Smooth muscle cell (in vitro differentiated cells): Measurements from ENCODE around the gene AKR1C1. TPM values are rescaled to one million over a fixed set of nuclear protein-coding genes. Genes with fewer than 3 reads are reported as not detected.
"Not testable (repeated sequence)": the region's sequence is repeated elsewhere in the genome, so short reads cannot be mapped to it uniquely, and the experiment has no call there.

ENCODE experiments used
- DNase-seq: peaks from one replicate; lab custom pipeline; 2025; ENCODE audit not compliant: unreplicated experiment; lab: John Stamatoyannopoulos, UW
- H2AFZ ChIP-seq: fragments of 200-600 bp; sonication (generic); 2 replicates; pipeline ENCODE4 v1.6.0; 2016; ENCODE audit warnings: antibody characterized with exemption, low read depth, mild to moderate bottlenecking
- H3F3A ChIP-seq: fragments of 200-600 bp; sonication (generic); 2 replicates; pipeline ENCODE4 v1.6.0; 2017; ENCODE audit warnings: antibody characterized with exemption, low read depth
- H3K27ac ChIP-seq: fragments of 200-600 bp; sonication (generic); 2 replicates; pipeline ENCODE4 v1.5.1; 2016; ENCODE audit warnings: low read depth, mild to moderate bottlenecking
- H3K27me3 ChIP-seq: fragments of 200-600 bp; sonication (generic); 2 replicates; pipeline ENCODE4 v1.6.1; 2016; ENCODE audit warnings: low read depth, mild to moderate bottlenecking
- H3K36me3 ChIP-seq: fragments of 200-600 bp; sonication (generic); 2 replicates; pipeline ENCODE4 v1.5.1; 2016; ENCODE audit warnings: low read depth
- H3K4me1 ChIP-seq: fragments of 200-600 bp; sonication (generic); 2 replicates; pipeline ENCODE4 v1.5.1; 2016; ENCODE audit warnings: low read depth
- H3K4me2 ChIP-seq: fragments of 200-600 bp; sonication (generic); 2 replicates; pipeline ENCODE4 v1.6.0; 2016; ENCODE audit warnings: mild to moderate bottlenecking
- H3K4me3 ChIP-seq: fragments of 200-600 bp; sonication (generic); 2 replicates; pipeline ENCODE4 v1.5.1; 2016; ENCODE audit warnings: mild to moderate bottlenecking
- H3K79me2 ChIP-seq: fragments of 200-600 bp; sonication (generic); 2 replicates; pipeline ENCODE4 v1.6.0; 2016; ENCODE audit warnings: low read depth, mild to moderate bottlenecking
- H3K9ac ChIP-seq: fragments of 200-600 bp; sonication (generic); 2 replicates; pipeline ENCODE4 v1.6.0; 2016; ENCODE audit warnings: low read depth
- H3K9me3 ChIP-seq: fragments of 200-600 bp; sonication (generic); replicated peaks from 2 replicates; pipeline ENCODE4 v1.5.1; 2016; ENCODE audit warnings: low read depth
- H4K20me1 ChIP-seq: fragments of 200-600 bp; sonication (generic); 2 replicates; pipeline ENCODE4 v1.6.0; 2016; ENCODE audit warnings: low read depth
- CTCF ChIP-seq: fragments of 200-600 bp; sonication (generic); IDR thresholded peaks from 2 replicates; pipeline ENCODE4 v1.5.1; 2017; ENCODE audit warnings: borderline replicate concordance, mild to moderate bottlenecking, antibody characterized with exemption; ENCODE audit not compliant: insufficient read depth, poor library complexity, severe bottlenecking
- WGBS: methylation state at CpG from one replicate; pipeline ENCODE4 v1.1.7; 2016; ENCODE audit warnings: low lambda C conversion rate; 5-methylcytosine and 5-hydroxymethylcytosine counted together
- polyA plus RNA-seq: library from polyadenylated mRNA; unstranded; fragments of >200 nt; fragmentation: Nextera tagmentation; extraction: Ambion mirVana; gene quantifications from 2 replicates; pipeline ENCODE4 v1.2.1, GENCODE V29; 2016
- total RNA-seq: library from RNA; depleted of rRNA; stranded (reverse); fragments of >200 nt; gene quantifications from 2 replicates; pipeline ENCODE4 v1.2.3, GENCODE V29; 2014

Gene AKR1C1
- total and polyA plus RNA-seq, 2 experiments from 2014 or later: 16.3 to 20.5 TPM

DNA sequence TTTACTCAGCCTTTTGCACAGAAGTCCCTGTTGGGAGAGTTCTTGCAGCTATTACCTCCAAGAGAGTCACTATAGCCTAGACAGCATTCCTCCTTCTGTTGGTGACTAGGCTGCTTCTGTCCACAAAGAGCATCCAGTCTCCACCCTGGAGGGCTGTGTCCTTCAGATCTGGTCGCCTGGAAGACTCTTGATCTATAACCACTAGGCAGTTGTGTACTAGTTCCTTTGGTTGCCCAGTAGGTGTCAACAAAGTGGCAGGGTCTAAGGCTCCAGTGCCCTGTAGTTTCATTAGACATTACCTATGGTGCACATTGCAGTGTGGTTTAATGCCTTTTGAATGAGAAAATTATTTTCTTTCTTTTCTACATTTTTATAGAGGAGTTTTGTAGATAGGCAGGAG, 51.7 kb downstream of the AKR1C1 start:
- H3K36me3 ChIP-seq: no peaks in the 10 kb centered on the region
- H3K4me2 ChIP-seq: no peak overlapping the region
- H3F3A ChIP-seq: no peaks in the 10 kb centered on the region
- H3K79me2 ChIP-seq: no peaks in the 10 kb centered on the region
- H4K20me1 ChIP-seq: no peaks in the 10 kb centered on the region
- WGBS: 54% methylated on average over 1 of the region's 1 CpG
- H3K27ac ChIP-seq: no peak overlapping the region
- H3K4me3 ChIP-seq: no peak overlapping the region
- H2AFZ ChIP-seq: no peak overlapping the region
- H3K9me3 ChIP-seq: no peaks in the 10 kb centered on the region
- no peak overlapping the region for H3K9ac ChIP-seq
- peaks cover 3% of the 10 kb centered on the region for H3K4me1 ChIP-seq
- DNase-seq: no peak
- no peak for TF ChIP-seq CTCF
- no peaks in the 10 kb centered on the region for H3K27me3 ChIP-seq

GRCh38 chr10:5018134-5018533, 54.9 kb downstream of the AKR1C1 start:
- Histone ChIP-seq H2AFZ (no peak overlapping the region), H3F3A (no peaks in the 10 kb centered on the region), H3K9ac (no peak overlapping the region), H3K4me2 (no peak overlapping the region), H3K79me2 (no peaks in the 10 kb centered on the region), H3K27me3 (no peaks in the 10 kb centered on the region), H3K36me3 (no peaks in the 10 kb centered on the region), H3K9me3 (no peaks in the 10 kb centered on the region), H3K27ac (no peak overlapping the region), H4K20me1 (no peaks in the 10 kb centered on the region), H3K4me3 (no peak overlapping the region), H3K4me1 (peaks cover 3% of the 10 kb centered on the region)
- no peak for TF ChIP-seq CTCF
- WGBS: 78% methylated on average over 3 of the region's 3 CpGs
- DNase-seq: no peak

DNA sequence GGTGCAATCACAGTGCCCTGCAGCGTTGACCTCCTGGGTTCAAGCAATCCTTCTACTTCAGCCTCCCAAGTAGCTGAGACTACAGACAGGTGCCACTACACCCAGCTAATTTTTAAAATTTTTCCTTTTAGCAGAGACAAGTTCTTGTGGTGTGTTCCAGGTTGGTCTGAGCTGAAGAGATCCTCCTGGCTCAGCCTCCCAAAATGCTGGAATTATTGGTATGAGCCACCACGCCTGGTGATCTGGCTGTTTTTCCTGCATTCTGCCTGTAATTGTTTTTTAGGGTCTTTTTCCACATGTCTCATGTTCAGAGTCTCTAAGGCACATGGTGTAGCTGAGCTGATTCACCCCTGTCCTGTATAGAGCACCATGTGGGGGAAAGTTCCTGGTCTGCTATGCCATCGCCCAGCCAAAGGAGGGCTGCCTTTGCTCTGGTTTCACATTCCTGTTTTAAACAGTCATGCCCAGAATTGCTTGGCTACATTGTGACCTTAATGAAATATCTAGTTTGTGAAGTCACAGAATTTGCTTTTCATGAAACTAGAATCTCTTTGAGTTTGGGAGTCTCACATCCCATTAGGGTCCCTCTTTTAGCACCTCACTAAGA, 55.6 kb downstream of the AKR1C1 start:
- H3K27me3 ChIP-seq, H3K4me1 ChIP-seq, H4K20me1 ChIP-seq, H3K4me3 ChIP-seq, H2AFZ ChIP-seq, H3F3A ChIP-seq, DNase-seq, H3K9ac ChIP-seq, H3K79me2 ChIP-seq, H3K27ac ChIP-seq, H3K36me3 ChIP-seq, H3K4me2 ChIP-seq, H3K9me3 ChIP-seq: not testable (repeated sequence)
- 66% methylated on average over 3 of the region's 3 CpGs for WGBS

- not testable (repeated sequence) for H3K4me2 ChIP-seq, H3K27me3 ChIP-seq, H3F3A ChIP-seq, H3K4me3 ChIP-seq, H4K20me1 ChIP-seq, H3K36me3 ChIP-seq, H3K9me3 ChIP-seq, DNase-seq, H3K27ac ChIP-seq, H3K9ac ChIP-seq, H3K4me1 ChIP-seq, H3K79me2 ChIP-seq, H2AFZ ChIP-seq
- 90% methylated on average over 6 of the region's 6 CpGs for WGBS
These were observed 56.8 kb downstream of the AKR1C1 start for GRCh38 chr10:5019770-5020612.

DNA sequence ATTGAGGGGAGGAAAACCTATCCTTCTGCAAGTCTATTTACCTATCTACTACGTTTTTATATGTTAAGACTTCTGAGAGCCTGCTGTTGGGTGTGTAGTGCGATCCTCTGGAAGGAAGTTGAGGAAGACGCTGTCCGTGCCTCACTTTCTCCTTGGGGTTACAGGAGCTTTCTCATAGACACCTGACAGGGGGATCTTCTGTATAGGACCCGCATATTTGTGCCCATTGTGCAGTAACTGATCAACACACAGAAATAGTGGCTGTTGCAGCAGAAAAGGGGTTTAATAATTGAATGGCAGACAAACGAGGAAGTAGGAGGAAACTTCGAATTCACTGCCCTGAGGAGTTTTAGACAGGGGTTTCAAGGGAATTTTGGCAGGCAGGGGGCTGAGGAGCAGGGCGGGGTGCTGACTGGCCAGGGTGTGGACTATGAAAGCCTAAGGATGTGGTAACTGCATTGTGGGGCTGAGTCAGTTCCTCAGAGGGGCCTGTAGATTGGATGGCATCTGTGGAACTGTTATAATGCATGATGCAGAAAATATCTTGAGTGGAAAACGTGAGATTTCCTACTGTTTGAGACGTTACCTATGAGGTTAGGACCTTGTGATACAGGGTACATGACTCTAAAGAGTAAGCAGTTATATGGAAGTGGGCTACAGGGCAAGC, 58.5 kb downstream of the AKR1C1 start:
- H4K20me1 ChIP-seq, H3K9me3 ChIP-seq, H2AFZ ChIP-seq, DNase-seq, H3K4me1 ChIP-seq, H3K79me2 ChIP-seq, H3K4me3 ChIP-seq, H3K27ac ChIP-seq, H3K4me2 ChIP-seq, H3K36me3 ChIP-seq, H3K27me3 ChIP-seq, H3K9ac ChIP-seq, H3F3A ChIP-seq: not testable (repeated sequence)
- 91% methylated on average over 9 of the region's 10 CpGs for WGBS
